ENCODE data around the gene FOXQ1. TPM values are rescaled to one million over a fixed set of nuclear protein-coding genes. Genes with fewer than 3 reads are reported as not detected.
A peak's percentile ranks its signal among the peaks of the same experiment; 100 is the strongest.

The FOXQ1 gene
- total and polyA plus RNA-seq, 2 of the 13 experiments (the other 11 are each of a cell fraction or from before 2014, with no cell fraction given) = 35.2 to 39.8 TPM

GRCh38 chr6:1312473-1313367 is 822 bp downstream of the FOXQ1 start (continued):
- TF ChIP-seq ZNF646 (CRISPR knock-in tag; IDR thresholded peaks at IDR 0.05) = 0 out of 2 replicates have a peak, but pooled peaks have one; percentile 1
- no peak for TF ChIP-seq NFE2 (CRISPR knock-in tag; IDR thresholded peaks at IDR 0.05)
- peak; percentile 58 for TF ChIP-seq MEIS2 (CRISPR knock-in tag; IDR thresholded peaks at IDR 0.05)
- TF ChIP-seq LCORL (IDR thresholded peaks at IDR 0.05) = no peak
- no peak for TF ChIP-seq LCORL (CRISPR knock-in tag; IDR thresholded peaks at IDR 0.05)
- TF ChIP-seq PRDM15 (CRISPR knock-in tag; IDR thresholded peaks at IDR 0.05) = no peak
- TF ChIP-seq THAP8 (CRISPR knock-in tag; IDR thresholded peaks at IDR 0.05; ENCODE audit: borderline replicate concordance) = no peak
- TF ChIP-seq ZFYVE20 (CRISPR knock-in tag; IDR thresholded peaks at IDR 0.05; ENCODE audit: borderline replicate concordance, low read depth) = 0 out of 2 replicates have a peak, but pooled peaks have one; percentile 73
- TF ChIP-seq ATF7-NPFF (CRISPR knock-in tag; IDR thresholded peaks at IDR 0.05; ENCODE audit: low read depth) = peak; percentile 68; the same call in 1 of the 2 replicates
- TF ChIP-seq ZNF557 (CRISPR knock-in tag; IDR thresholded peaks at IDR 0.05) = no peak
- TF ChIP-seq MAF1 (CRISPR knock-in tag; IDR thresholded peaks at IDR 0.05; ENCODE audit: borderline replicate concordance) = no peak
